Esophagus squamous epithelium (tissue), 4 donors: ENCODE results near the gene ZNF232.
"Not testable (repeated sequence)": the region's sequence is repeated elsewhere in the genome, so short reads cannot be mapped to it uniquely, and the experiment has no call there.

ENCODE experiments used
- POLR2A ChIP-seq, 4 donors: fragments of 450-650 bp; IDR thresholded peaks; one replicate each; pipeline ENCODE4 v1.6.1; 2017; ENCODE audit warnings: antibody characterized with exemption in 4 of 4, mild to moderate bottlenecking in 4 of 4, moderate library complexity in 3 of 4
- TF ChIP-seq, protein P1 (sequence below), 6 experiments: fragments of 450-650 bp in 4 of 6; fragments of 200-600 bp in 2 of 6; sonication (generic) in 2 of 6; IDR thresholded peaks; one replicate each; pipeline ENCODE4 v1.5.1; 2016 to 2019; ENCODE audit warnings: antibody characterized with exemption in 6 of 6, mild to moderate bottlenecking in 4 of 6, moderate library complexity in 4 of 6

- TF ChIP-seq, protein P1, sequence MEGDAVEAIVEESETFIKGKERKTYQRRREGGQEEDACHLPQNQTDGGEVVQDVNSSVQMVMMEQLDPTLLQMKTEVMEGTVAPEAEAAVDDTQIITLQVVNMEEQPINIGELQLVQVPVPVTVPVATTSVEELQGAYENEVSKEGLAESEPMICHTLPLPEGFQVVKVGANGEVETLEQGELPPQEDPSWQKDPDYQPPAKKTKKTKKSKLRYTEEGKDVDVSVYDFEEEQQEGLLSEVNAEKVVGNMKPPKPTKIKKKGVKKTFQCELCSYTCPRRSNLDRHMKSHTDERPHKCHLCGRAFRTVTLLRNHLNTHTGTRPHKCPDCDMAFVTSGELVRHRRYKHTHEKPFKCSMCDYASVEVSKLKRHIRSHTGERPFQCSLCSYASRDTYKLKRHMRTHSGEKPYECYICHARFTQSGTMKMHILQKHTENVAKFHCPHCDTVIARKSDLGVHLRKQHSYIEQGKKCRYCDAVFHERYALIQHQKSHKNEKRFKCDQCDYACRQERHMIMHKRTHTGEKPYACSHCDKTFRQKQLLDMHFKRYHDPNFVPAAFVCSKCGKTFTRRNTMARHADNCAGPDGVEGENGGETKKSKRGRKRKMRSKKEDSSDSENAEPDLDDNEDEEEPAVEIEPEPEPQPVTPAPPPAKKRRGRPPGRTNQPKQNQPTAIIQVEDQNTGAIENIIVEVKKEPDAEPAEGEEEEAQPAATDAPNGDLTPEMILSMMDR (IDR thresholded peaks at IDR 0.05) = not testable (repeated sequence)
- TF ChIP-seq POLR2A (IDR thresholded peaks at IDR 0.05) = not testable (repeated sequence)
Observed at GRCh38 chr17:5129770-5130169, 18.1 kb upstream of the ZNF232 start.
